ENCODE data around the gene DAGLB.
"Not testable (repeated sequence)": the region's sequence is repeated elsewhere in the genome, so short reads cannot be mapped to it uniquely, and the experiment has no call there.

GRCh38 chr7:6381846-6382245 lies 65.9 kb downstream of the DAGLB start:
- TF ChIP-seq POLR2A (IDR thresholded peaks at IDR 0.05; ENCODE audit: low read length); GATA1 (IDR thresholded peaks at IDR 0.05; ENCODE audit: low read depth, low read length): not testable (repeated sequence)

Measured in erythroblast (primary cell).